K562 (cell line): ENCODE data around the gene ZMYND8. TPM values are rescaled to one million over a fixed set of nuclear protein-coding genes. Genes with fewer than 3 reads are reported as not detected.

Source experiments
- CREB1 ChIP-seq, 2 experiments: sonication (generic) in 1 of 2; formaldehyde crosslinking in 1 of 2; IDR thresholded peaks; 2 replicates each; pipeline versions ENCODE4 v1.6.1 to v1.8.0; 2012 to 2022; ENCODE audit warnings: inconsistent platforms in 1 of 2, mild to moderate bottlenecking in 1 of 2, missing genetic modification reagents in 1 of 2, moderate library complexity in 1 of 2
- ELF2 ChIP-seq: fragments of 250-450 bp; sonication (Bioruptor Pico); IDR thresholded peaks from 2 replicates; pipeline ENCODE4 v1.5.0; 2021; ENCODE audit warnings: mild to moderate bottlenecking
- HSF4 ChIP-seq: fragments of 250-450 bp; sonication (Bioruptor Pico); IDR thresholded peaks from 2 replicates; pipeline ENCODE4 v2.1.2; 2022; ENCODE audit warnings: mild to moderate bottlenecking, moderate library complexity, borderline replicate concordance
- MEF2D ChIP-seq: conservative IDR thresholded peaks from 2 replicates; pipeline ENCODE4 v1.6.1; 2016; ENCODE audit warnings: low read depth, missing genetic modification characterization, missing compliant biosample characterization
- OTX1 ChIP-seq: fragments of 450-650 bp; formaldehyde crosslinking; IDR thresholded peaks from 2 replicates; pipeline ENCODE4 v1.4.0; 2022; ENCODE audit warnings: mild to moderate bottlenecking
- PML ChIP-seq: IDR thresholded peaks from 2 replicates; pipeline ENCODE4 v1.6.1; 2012; ENCODE audit warnings: low read length, inconsistent platforms
- POLR2AphosphoS5 ChIP-seq: IDR thresholded peaks from 2 replicates; pipeline ENCODE4 v1.6.1; 2011; ENCODE audit warnings: mild to moderate bottlenecking, low read depth, low read length, moderate library complexity; ENCODE audit not compliant: control insufficient read depth, insufficient read depth
- RUNX1 ChIP-seq: sonication (generic); IDR thresholded peaks from 2 replicates; pipeline ENCODE4 v1.6.1; 2016; ENCODE audit warnings: antibody characterized with exemption, low read depth
- SAFB2 ChIP-seq: fragments of 200-400 bp; formaldehyde crosslinking; IDR thresholded peaks from 2 replicates; pipeline ENCODE4 v1.6.1; 2018; ENCODE audit warnings: borderline replicate concordance, low read length, low read depth, moderate library complexity; ENCODE audit not compliant: severe bottlenecking
- SMARCB1 ChIP-seq: IDR thresholded peaks from 2 replicates; pipeline ENCODE4 v1.6.1; 2011; ENCODE audit warnings: improper control_type of control experiment, low read depth; ENCODE audit not compliant: insufficient read length
- SMARCE1 ChIP-seq: fragments of 450-650 bp; IDR thresholded peaks from 2 replicates; pipeline ENCODE4 v1.7.1; 2016; ENCODE audit warnings: mild to moderate bottlenecking
- STAT5A ChIP-seq: IDR thresholded peaks from 2 replicates; pipeline ENCODE4 v1.6.1; 2012; ENCODE audit warnings: low read length, inconsistent platforms, borderline replicate concordance
- TBP ChIP-seq: optimal IDR thresholded peaks from 2 replicates; pipeline ENCODE3; 2011; ENCODE audit warnings: low read depth, low read length, improper control_type of control experiment
- TGIF2 ChIP-seq: sonication (generic); formaldehyde crosslinking; IDR thresholded peaks from 2 replicates; pipeline ENCODE4 v1.8.1; 2022; ENCODE audit warnings: mild to moderate bottlenecking, missing genetic modification reagents, moderate library complexity
- XRCC5 ChIP-seq: fragments of 200-400 bp; formaldehyde crosslinking; IDR thresholded peaks from 2 replicates; pipeline ENCODE4 v1.6.1; 2017; ENCODE audit warnings: low read depth, mild to moderate bottlenecking, low read length
- ZBTB17 ChIP-seq: fragments of 450-650 bp; formaldehyde crosslinking; IDR thresholded peaks from 2 replicates; pipeline ENCODE4 v1.4.0; 2020; ENCODE audit warnings: mild to moderate bottlenecking
- ZNF583 ChIP-seq: fragments of 250-450 bp; sonication (Bioruptor Pico); IDR thresholded peaks from 2 replicates; pipeline ENCODE4 v1.4.0; 2020
- polyA plus RNA-seq, 8 experiments: library from polyadenylated mRNA; depleted of rRNA in 4 of 8; stranded (reverse) in 5 of 8; unstranded in 3 of 8; fragments of >200 nt; fragmentation: Nextera tagmentation in 2 of 8; fragmentation: Illumina TruSeq in 1 of 8; extraction: Ambion mirVana in 2 of 8; extraction: Trizol in 1 of 8; gene quantifications; 2 replicates each; pipeline versions ENCODE4 v1.2.1 to v1.2.3, GENCODE V29; 2011 to 2014; ENCODE audit warnings: inconsistent platforms in 1 of 8, missing spikeins in 1 of 8
- total RNA-seq, 7 experiments: library from RNA; depleted of rRNA in 6 of 7; stranded (reverse); fragments of >200 nt in 6 of 7; fragmentation: Illumina TruSeq in 2 of 7; extraction: Trizol in 2 of 7; gene quantifications; 2 replicates each; pipeline versions ENCODE4 v1.2.1 to v1.2.3, GENCODE V29; 2011 to 2021; ENCODE audit warnings: low replicate concordance in 1 of 7
- TF ChIP-seq, protein P1 (sequence below): fragments of 450-650 bp; formaldehyde crosslinking; conservative IDR thresholded peaks from 2 replicates; pipeline ENCODE4 v1.4.0; 2022; ENCODE audit warnings: mild to moderate bottlenecking, missing genetic modification characterization
- TF ChIP-seq, protein P2 (sequence below), 2 experiments: fragments of 450-650 bp; IDR thresholded peaks; 2 replicates each; pipeline ENCODE4 v1.6.1; 2018; ENCODE audit warnings: mild to moderate bottlenecking in 2 of 2, low read depth in 1 of 2; ENCODE audit not compliant: partially characterized antibody in 2 of 2
- TF ChIP-seq, protein P3 (sequence below): fragments of 450-650 bp; formaldehyde crosslinking; IDR thresholded peaks from 2 replicates; pipeline ENCODE4 v1.4.0; 2022; ENCODE audit warnings: missing genetic modification characterization

ZMYND8 gene
- total and polyA plus RNA-seq, 9 of the 15 experiments (the other 6 are each of a cell fraction or from before 2014, with no cell fraction given) = 31.8 to 148 (median 71.9) TPM

DNA sequence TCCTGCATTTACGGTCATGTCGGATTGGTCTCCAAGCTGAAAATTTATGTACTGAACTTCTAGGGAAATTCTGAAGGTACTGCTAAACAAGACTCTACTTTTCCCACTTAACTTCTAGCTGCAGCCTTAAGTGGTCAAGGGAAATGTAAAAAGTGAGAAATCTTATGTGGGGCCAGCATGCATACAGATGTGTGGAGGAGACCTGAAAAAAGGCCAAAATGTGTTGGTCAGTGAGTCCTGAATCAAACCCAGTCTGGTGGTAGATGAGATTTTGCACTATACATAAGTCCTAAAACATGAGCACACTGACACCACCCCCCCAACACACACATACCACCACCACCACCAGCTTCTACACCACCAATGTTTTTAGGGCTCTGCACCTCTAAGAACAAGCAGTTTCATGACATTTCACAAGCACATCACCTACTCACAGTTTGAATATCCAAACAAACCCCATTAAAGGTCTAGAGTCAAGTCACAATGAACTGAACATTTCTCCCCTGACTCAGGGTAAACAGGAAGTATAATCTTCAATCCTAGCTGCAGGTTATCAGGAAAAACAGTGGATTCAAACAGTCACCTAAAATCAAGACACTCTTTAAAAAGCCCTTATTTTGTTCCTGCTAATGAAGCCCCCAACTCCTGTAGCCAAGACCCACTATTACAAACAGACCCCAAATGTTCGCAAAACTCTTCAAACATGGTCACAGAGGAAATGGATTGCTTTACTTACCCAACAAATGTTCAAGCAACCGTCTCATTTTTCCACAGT, 1.6 kb downstream of the ZMYND8 start (continued):
- TF ChIP-seq TBP (peak; percentile 27), STAT5A (no peak), PML (no peak; the same call in 1 of the 2 replicates), ZNF583 (CRISPR knock-in tag) (no peak), ZBTB17 (CRISPR knock-in tag) (peak; percentile 52; the same call in 1 of the 2 replicates), SMARCE1 (peak; percentile 24; the same call in 1 of the 2 replicates), MEF2D (tag) (no peak), HSF4 (CRISPR knock-in tag) (peak; percentile 7; the same call in 1 of the 2 replicates), SMARCB1 (no peak), ELF2 (CRISPR knock-in tag) (peak; percentile 41; the same call in 1 of the 2 replicates), POLR2AphosphoS5 (peak; percentile 40; the same call in 1 of the 2 replicates), RUNX1 (no peak), CREB1 (IDR thresholded peaks at IDR 0.05) (no peak), CREB1 (CRISPR knock-in tag; IDR thresholded peaks at IDR 0.05) (no peak), OTX1 (CRISPR knock-in tag) (peak; percentile 94), SAFB2 (no peak), XRCC5 (no peak), TGIF2 (CRISPR knock-in tag) (no peak)
- TF ChIP-seq, protein P1, sequence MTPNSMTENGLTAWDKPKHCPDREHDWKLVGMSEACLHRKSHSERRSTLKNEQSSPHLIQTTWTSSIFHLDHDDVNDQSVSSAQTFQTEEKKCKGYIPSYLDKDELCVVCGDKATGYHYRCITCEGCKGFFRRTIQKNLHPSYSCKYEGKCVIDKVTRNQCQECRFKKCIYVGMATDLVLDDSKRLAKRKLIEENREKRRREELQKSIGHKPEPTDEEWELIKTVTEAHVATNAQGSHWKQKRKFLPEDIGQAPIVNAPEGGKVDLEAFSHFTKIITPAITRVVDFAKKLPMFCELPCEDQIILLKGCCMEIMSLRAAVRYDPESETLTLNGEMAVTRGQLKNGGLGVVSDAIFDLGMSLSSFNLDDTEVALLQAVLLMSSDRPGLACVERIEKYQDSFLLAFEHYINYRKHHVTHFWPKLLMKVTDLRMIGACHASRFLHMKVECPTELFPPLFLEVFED (CRISPR knock-in tag) = peak; percentile 76; the same call in 1 of the 2 replicates
- TF ChIP-seq, protein P2, sequence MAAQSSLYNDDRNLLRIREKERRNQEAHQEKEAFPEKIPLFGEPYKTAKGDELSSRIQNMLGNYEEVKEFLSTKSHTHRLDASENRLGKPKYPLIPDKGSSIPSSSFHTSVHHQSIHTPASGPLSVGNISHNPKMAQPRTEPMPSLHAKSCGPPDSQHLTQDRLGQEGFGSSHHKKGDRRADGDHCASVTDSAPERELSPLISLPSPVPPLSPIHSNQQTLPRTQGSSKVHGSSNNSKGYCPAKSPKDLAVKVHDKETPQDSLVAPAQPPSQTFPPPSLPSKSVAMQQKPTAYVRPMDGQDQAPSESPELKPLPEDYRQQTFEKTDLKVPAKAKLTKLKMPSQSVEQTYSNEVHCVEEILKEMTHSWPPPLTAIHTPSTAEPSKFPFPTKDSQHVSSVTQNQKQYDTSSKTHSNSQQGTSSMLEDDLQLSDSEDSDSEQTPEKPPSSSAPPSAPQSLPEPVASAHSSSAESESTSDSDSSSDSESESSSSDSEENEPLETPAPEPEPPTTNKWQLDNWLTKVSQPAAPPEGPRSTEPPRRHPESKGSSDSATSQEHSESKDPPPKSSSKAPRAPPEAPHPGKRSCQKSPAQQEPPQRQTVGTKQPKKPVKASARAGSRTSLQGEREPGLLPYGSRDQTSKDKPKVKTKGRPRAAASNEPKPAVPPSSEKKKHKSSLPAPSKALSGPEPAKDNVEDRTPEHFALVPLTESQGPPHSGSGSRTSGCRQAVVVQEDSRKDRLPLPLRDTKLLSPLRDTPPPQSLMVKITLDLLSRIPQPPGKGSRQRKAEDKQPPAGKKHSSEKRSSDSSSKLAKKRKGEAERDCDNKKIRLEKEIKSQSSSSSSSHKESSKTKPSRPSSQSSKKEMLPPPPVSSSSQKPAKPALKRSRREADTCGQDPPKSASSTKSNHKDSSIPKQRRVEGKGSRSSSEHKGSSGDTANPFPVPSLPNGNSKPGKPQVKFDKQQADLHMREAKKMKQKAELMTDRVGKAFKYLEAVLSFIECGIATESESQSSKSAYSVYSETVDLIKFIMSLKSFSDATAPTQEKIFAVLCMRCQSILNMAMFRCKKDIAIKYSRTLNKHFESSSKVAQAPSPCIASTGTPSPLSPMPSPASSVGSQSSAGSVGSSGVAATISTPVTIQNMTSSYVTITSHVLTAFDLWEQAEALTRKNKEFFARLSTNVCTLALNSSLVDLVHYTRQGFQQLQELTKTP (IDR thresholded peaks at IDR 0.05; ENCODE audit: low read depth in 1 of 2, partially characterized antibody in 2 of 2) = peak; percentile 18 to 73
- TF ChIP-seq, protein P3, sequence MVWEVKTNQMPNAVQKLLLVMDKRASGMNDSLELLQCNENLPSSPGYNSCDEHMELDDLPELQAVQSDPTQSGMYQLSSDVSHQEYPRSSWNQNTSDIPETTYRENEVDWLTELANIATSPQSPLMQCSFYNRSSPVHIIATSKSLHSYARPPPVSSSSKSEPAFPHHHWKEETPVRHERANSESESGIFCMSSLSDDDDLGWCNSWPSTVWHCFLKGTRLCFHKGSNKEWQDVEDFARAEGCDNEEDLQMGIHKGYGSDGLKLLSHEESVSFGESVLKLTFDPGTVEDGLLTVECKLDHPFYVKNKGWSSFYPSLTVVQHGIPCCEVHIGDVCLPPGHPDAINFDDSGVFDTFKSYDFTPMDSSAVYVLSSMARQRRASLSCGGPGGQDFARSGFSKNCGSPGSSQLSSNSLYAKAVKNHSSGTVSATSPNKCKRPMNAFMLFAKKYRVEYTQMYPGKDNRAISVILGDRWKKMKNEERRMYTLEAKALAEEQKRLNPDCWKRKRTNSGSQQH = peak; percentile 94
